ENCODE measurements around the gene TNS1. TPM values are rescaled to one million over a fixed set of nuclear protein-coding genes. Genes with fewer than 3 reads are reported as not detected.

Gene TNS1
- total and polyA plus RNA-seq, 10 of the 15 experiments (the other 5 are each of a cell fraction or from before 2014, with no cell fraction given) = 0.05 to 0.44 TPM; not detected in 8

GRCh38 chr2:217966423-217967070, 36.2 kb downstream of the TNS1 start:
- Histone ChIP-seq H3K9ac (ENCODE audit: control insufficient read depth, insufficient read depth, low read length) (no peak overlapping the region), H3K36me3 (ENCODE audit: control insufficient read depth in 2 of 2, insufficient read depth in 2 of 2, low read length in 1 of 2) (no peaks in the 10 kb centered on the region), H3K9me3 (replicated peaks; ENCODE audit: control insufficient read depth, insufficient read depth, low read length) (no peaks in the 10 kb centered on the region), H3K79me2 (ENCODE audit: control insufficient read depth, insufficient read depth, low read length) (no peaks in the 10 kb centered on the region), H3K27ac (ENCODE audit: control insufficient read depth, insufficient read depth) (no peak overlapping the region), H3K4me3 (no peak overlapping the region), H3K4me2 (ENCODE audit: control insufficient read depth, insufficient read depth) (no peak overlapping the region), H4K20me1 (ENCODE audit: control insufficient read depth, insufficient read depth) (no peaks in the 10 kb centered on the region), H3K4me1 (ENCODE audit: control insufficient read depth, insufficient read depth, low read length) (no peaks in the 10 kb centered on the region), H2AFZ (ENCODE audit: control insufficient read depth, low read depth, low read length) (no peak overlapping the region), H3K27me3 (replicated peaks in 1 of 2; ENCODE audit: control insufficient read depth in 2 of 2, insufficient read depth in 2 of 2, low read length in 1 of 2) (peaks cover 0 to 2% of the 10 kb centered on the region in 2 experiments; a peak in 2 of 4 replicates)
- in situ Hi-C loops (cut with MboI) = no loop called here
- no peak for FAIRE-seq
- no peak for DNase-seq (ENCODE audit: low read depth, low spot score)
- CTCF ChIA-PET = interaction anchor here (0.9 kb wide), 1 partner anchor 180 kb away, joined by 3 read pairs; no protein-coding TSS in a partner anchor
- BruUV-seq (replicated peaks) = no TSS peak
- 38% methylated on average over 10 of the region's 10 CpGs for WGBS (ENCODE audit: insufficient coverage, insufficient replicate concordance, low lambda C conversion rate, missing lambda C conversion rate)
- POLR2A ChIA-PET = no interaction called here
- intact Hi-C loops (cut with micrococcal nuclease; ENCODE audit: unreplicated experiment) = no loop called here
- RAD21 ChIA-PET (ENCODE audit: unreplicated experiment) = no interaction called here
- SMC1A ChIA-PET (ENCODE audit: uncharacterized antibody, unreplicated experiment) = no interaction called here
- TF ChIP-seq ZNF384 (IDR thresholded peaks at IDR 0.05; ENCODE audit: borderline replicate concordance, low read depth, low read length) (no peak), CEBPB (IDR thresholded peaks at IDR 0.05; ENCODE audit: borderline replicate concordance in 1 of 2, low read depth in 2 of 2, low read length in 2 of 2) (no peak), IKZF2 (IDR thresholded peaks at IDR 0.05) (no peak), REST (IDR thresholded peaks at IDR 0.05; ENCODE audit: low read depth, low read length) (no peak), NFIC (IDR thresholded peaks at IDR 0.05; ENCODE audit: low read depth, low read length) (no peak), CHD4 (IDR thresholded peaks at IDR 0.05) (no peak), TCF7 (IDR thresholded peaks at IDR 0.05; ENCODE audit: borderline replicate concordance) (no peak), RAD51 (IDR thresholded peaks at IDR 0.05) (no peak), BCL11A (IDR thresholded peaks at IDR 0.05; ENCODE audit: low read depth, low read length) (no peak), NFXL1 (IDR thresholded peaks at IDR 0.05; ENCODE audit: borderline replicate concordance) (no peak), NKRF (conservative IDR thresholded peaks at IDR 0.05) (no peak), MTA3 (IDR thresholded peaks at IDR 0.05; ENCODE audit: borderline replicate concordance, low read length) (no peak), KDM1A (IDR thresholded peaks at IDR 0.05; ENCODE audit: borderline replicate concordance) (no peak), FOS (IDR thresholded peaks at IDR 0.05; ENCODE audit: borderline replicate concordance, extremely low read depth, insufficient read length) (no peak), SMAD5 (IDR thresholded peaks at IDR 0.05; ENCODE audit: low read depth) (no peak), POLR2A (IDR thresholded peaks at IDR 0.05; ENCODE audit: low read depth, low read length) (no peak), PAX8 (IDR thresholded peaks at IDR 0.05) (no peak)
- no peak for ATAC-seq
